Liver (tissue), 3 donors: ENCODE results near the gene PHC3.

Experiments
- FOXA1 ChIP-seq: IDR thresholded peaks from 2 replicates; pipeline ENCODE4 v1.6.1; 2016; ENCODE audit warnings: antibody characterized with exemption
- RAD21 ChIP-seq, 2 donors: IDR thresholded peaks; 2 replicates each; pipeline ENCODE4 v1.6.1; 2016; ENCODE audit warnings: antibody characterized with exemption in 2 of 2, mild to moderate bottlenecking in 2 of 2
- TAF1 ChIP-seq: conservative IDR thresholded peaks from 2 replicates; pipeline ENCODE4 v1.6.1; 2016; ENCODE audit warnings: antibody characterized with exemption, mild to moderate bottlenecking
- TF ChIP-seq, protein P1 (sequence below): fragments of 150-350 bp; IDR thresholded peaks from 2 replicates; pipeline ENCODE4 v1.5.1; 2017; ENCODE audit warnings: improper control_type of control experiment, low read depth, low read length; ENCODE audit not compliant: missing input control
- TF ChIP-seq, protein P2 (sequence below): IDR thresholded peaks from 2 replicates; pipeline ENCODE4 v1.6.1; 2016; ENCODE audit warnings: antibody characterized with exemption
- donor health status: healthy.
- donor health status: healthy.

DNA sequence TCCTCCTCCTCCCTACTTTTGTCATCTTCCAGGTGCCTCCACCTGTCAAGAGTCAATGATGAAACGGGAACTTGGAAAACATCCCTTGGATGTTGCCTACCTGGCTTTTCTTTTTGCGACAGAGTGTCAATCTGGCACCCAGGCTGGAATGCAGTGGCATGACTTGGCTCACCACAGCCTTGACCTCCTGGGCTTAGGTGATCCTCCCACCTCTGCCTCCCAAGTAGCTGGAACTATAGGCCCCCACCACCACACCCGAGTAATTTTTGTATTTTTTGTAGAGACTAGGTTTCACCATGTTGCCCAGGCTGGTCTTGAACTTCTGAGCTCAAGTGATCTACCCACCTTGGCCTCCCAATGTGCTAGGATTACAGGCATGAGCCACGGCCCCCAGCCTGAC, 100.9 kb downstream of the PHC3 start:
- TF ChIP-seq, protein P1, sequence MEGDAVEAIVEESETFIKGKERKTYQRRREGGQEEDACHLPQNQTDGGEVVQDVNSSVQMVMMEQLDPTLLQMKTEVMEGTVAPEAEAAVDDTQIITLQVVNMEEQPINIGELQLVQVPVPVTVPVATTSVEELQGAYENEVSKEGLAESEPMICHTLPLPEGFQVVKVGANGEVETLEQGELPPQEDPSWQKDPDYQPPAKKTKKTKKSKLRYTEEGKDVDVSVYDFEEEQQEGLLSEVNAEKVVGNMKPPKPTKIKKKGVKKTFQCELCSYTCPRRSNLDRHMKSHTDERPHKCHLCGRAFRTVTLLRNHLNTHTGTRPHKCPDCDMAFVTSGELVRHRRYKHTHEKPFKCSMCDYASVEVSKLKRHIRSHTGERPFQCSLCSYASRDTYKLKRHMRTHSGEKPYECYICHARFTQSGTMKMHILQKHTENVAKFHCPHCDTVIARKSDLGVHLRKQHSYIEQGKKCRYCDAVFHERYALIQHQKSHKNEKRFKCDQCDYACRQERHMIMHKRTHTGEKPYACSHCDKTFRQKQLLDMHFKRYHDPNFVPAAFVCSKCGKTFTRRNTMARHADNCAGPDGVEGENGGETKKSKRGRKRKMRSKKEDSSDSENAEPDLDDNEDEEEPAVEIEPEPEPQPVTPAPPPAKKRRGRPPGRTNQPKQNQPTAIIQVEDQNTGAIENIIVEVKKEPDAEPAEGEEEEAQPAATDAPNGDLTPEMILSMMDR: no peak
- no peak for TF ChIP-seq TAF1
- TF ChIP-seq RAD21 (IDR thresholded peaks at IDR 0.05): no peak
- TF ChIP-seq, protein P2, sequence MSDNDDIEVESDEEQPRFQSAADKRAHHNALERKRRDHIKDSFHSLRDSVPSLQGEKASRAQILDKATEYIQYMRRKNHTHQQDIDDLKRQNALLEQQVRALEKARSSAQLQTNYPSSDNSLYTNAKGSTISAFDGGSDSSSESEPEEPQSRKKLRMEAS: no peak
- no peak for TF ChIP-seq FOXA1
